ENCODE results near the gene ACTL10.

- TF ChIP-seq, protein P1, sequence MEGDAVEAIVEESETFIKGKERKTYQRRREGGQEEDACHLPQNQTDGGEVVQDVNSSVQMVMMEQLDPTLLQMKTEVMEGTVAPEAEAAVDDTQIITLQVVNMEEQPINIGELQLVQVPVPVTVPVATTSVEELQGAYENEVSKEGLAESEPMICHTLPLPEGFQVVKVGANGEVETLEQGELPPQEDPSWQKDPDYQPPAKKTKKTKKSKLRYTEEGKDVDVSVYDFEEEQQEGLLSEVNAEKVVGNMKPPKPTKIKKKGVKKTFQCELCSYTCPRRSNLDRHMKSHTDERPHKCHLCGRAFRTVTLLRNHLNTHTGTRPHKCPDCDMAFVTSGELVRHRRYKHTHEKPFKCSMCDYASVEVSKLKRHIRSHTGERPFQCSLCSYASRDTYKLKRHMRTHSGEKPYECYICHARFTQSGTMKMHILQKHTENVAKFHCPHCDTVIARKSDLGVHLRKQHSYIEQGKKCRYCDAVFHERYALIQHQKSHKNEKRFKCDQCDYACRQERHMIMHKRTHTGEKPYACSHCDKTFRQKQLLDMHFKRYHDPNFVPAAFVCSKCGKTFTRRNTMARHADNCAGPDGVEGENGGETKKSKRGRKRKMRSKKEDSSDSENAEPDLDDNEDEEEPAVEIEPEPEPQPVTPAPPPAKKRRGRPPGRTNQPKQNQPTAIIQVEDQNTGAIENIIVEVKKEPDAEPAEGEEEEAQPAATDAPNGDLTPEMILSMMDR (IDR thresholded peaks at IDR 0.05): no peak
- no peak for TF ChIP-seq POLR2A (IDR thresholded peaks at IDR 0.05)
Measured at GRCh38 chr20:33658929-33659328, 7.8 kb upstream of the ACTL10 start.
